ENCODE results near the gene USP17L24.
"Not testable (repeated sequence)": the region's sequence is repeated elsewhere in the genome, so short reads cannot be mapped to it uniquely, and the experiment has no call there.

The USP17L24 gene

GRCh38 chr4:9324865-9325264 is at the start of gene USP17L24:
Gene USP17L24 (plus strand): TSS chr4:9325165. CDS start chr4:9325165, 0 bp downstream.
- not testable (repeated sequence) for DNase-seq

GRCh38 chr4:9324191-9324590 is 774 bp upstream of the USP17L24 start:
- not testable (repeated sequence) for DNase-seq

- DNase-seq: not testable (repeated sequence)
Observed at GRCh38 chr4:9329611-9330010, 4.6 kb downstream of the USP17L24 start, which contains the start of gene USP17L25. Gene USP17L25 (plus strand): TSS chr4:9329911. CDS start chr4:9329911, 0 bp downstream.

- DNase-seq: not testable (repeated sequence)
Observed at GRCh38 chr4:9334358-9334757, 9.4 kb downstream of the USP17L24 start, which contains the start of gene USP17L26. Gene USP17L26 (plus strand): TSS chr4:9334658. CDS start chr4:9334658, 0 bp downstream.

- not testable (repeated sequence) for DNase-seq
Observed at GRCh38 chr4:9339103-9339502, 14.1 kb downstream of the USP17L24 start, which contains the start of gene USP17L5. Gene USP17L5 (plus strand): TSS chr4:9339403. CDS start chr4:9339403, 0 bp downstream.

- DNase-seq: not testable (repeated sequence)
Observed at GRCh38 chr4:9343848-9344247, 18.9 kb downstream of the USP17L24 start, which contains the start of gene USP17L27. Gene USP17L27 (plus strand): TSS chr4:9344148. CDS start chr4:9344148, 0 bp downstream.

- not testable (repeated sequence) for DNase-seq
Observed at GRCh38 chr4:9348593-9348992, 23.6 kb downstream of the USP17L24 start, which contains the start of gene USP17L28. Gene USP17L28 (plus strand): TSS chr4:9348893. CDS start chr4:9348893, 0 bp downstream.

GRCh38 chr4:9350866-9351265 is 25.9 kb downstream of the USP17L24 start:
- DNase-seq: not testable (repeated sequence)

- DNase-seq: not testable (repeated sequence)
Observed at GRCh38 chr4:9353338-9353737, 28.4 kb downstream of the USP17L24 start, which contains the start of gene USP17L29. Gene USP17L29 (plus strand): TSS chr4:9353638. CDS start chr4:9353638, 0 bp downstream.

- not testable (repeated sequence) for DNase-seq
Observed at GRCh38 chr4:9362829-9363228, 37.9 kb downstream of the USP17L24 start, which contains the start of gene USP17L30. Gene USP17L30 (plus strand): TSS chr4:9363129. CDS start chr4:9363129, 0 bp downstream.
